ENCODE results near the gene SV2A.

The SV2A gene, protein sequence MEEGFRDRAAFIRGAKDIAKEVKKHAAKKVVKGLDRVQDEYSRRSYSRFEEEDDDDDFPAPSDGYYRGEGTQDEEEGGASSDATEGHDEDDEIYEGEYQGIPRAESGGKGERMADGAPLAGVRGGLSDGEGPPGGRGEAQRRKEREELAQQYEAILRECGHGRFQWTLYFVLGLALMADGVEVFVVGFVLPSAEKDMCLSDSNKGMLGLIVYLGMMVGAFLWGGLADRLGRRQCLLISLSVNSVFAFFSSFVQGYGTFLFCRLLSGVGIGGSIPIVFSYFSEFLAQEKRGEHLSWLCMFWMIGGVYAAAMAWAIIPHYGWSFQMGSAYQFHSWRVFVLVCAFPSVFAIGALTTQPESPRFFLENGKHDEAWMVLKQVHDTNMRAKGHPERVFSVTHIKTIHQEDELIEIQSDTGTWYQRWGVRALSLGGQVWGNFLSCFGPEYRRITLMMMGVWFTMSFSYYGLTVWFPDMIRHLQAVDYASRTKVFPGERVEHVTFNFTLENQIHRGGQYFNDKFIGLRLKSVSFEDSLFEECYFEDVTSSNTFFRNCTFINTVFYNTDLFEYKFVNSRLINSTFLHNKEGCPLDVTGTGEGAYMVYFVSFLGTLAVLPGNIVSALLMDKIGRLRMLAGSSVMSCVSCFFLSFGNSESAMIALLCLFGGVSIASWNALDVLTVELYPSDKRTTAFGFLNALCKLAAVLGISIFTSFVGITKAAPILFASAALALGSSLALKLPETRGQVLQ

DNA sequence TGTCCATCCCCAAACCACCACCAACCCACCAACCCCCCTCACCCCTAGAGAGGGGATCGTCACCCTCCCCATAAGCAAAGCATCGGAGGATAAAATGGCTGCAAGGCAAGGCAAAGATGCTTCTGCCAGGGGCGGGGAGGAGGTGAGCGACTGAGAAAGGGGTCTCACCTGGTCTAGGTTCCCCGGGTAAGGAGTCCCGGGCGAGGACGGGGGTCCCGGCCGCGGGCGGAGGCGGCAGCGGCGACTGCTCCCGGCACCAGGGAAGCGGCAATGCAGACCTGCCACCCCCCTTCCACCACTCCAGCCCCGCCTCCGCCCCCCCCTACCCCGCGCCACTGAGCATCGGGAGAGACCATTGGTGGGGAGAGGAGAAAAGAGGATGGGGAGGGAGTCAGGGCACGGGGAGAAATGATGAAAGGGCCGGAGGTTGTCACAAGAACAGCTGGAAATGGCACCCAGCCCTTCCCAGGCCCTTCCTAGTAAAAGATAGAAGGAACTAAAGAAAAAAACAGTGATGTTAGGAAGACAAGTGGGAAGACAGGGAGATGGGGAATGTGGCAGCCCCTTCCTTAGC is at the start of gene SV2A:
TSS of gene SV2A (minus strand) at position 274 of the 574 bp plus-strand sequence. CDS start 4,004 bp downstream, outside the sequence.
- TF ChIP-seq GATA2 (IDR thresholded peaks at IDR 0.05; ENCODE audit: low read depth, low read length) (no peak), GATA3 (IDR thresholded peaks at IDR 0.05; ENCODE audit: low read depth, low read length) (no peak)

DNA sequence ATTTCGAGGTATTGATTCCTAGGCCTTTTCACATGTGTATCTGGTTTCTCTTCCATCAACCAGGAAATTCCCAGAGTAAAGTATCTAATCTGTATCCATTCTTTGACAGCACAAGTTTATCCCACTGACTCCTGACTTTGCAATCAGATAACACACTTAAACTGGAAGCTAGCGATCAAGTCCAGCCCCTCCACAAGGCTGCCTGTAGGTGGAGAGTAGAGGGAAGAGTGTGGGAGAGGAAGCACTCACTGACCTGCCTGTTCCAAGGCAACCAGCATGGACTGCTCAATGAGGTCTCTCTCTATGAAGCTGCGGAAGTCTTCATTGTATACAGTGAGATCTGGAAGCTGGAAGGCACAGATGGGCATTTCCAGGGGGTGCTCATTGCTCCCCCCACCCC is 49.4 kb upstream of the SV2A start:
- TF ChIP-seq GATA3 (IDR thresholded peaks at IDR 0.05; ENCODE audit: low read depth, low read length) (no peak), GATA2 (IDR thresholded peaks at IDR 0.05; ENCODE audit: low read depth, low read length) (0 out of 2 replicates have a peak, but pooled peaks have one; percentile 10)

DNA sequence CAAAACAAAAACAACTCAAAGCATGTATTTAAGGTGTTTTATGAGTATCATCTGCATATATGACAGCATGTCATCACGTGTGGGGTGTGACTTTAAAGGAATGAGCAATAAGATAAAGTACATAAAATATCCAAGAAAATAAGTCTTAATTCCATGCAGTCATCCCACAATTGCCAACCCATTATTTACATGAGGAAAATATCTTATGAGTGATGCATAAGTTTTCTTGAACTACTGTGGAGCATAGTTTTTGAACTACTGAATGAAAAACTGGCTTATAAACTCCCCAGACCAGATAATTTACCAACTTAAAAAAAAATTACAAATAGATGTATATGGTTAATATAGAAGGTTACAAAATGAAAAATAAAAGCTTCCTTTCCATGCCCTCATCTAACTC is 48.8 kb upstream of the SV2A start:
- no peak for TF ChIP-seq GATA2 (IDR thresholded peaks at IDR 0.05; ENCODE audit: low read depth, low read length)
- TF ChIP-seq GATA3 (IDR thresholded peaks at IDR 0.05; ENCODE audit: low read depth, low read length) = no peak

- TF ChIP-seq GATA3 (IDR thresholded peaks at IDR 0.05; ENCODE audit: low read depth, low read length) = no peak
- no peak for TF ChIP-seq GATA2 (IDR thresholded peaks at IDR 0.05; ENCODE audit: low read depth, low read length)
Measured at GRCh38 chr1:149965440-149965839, 47.8 kb upstream of the SV2A start.

DNA sequence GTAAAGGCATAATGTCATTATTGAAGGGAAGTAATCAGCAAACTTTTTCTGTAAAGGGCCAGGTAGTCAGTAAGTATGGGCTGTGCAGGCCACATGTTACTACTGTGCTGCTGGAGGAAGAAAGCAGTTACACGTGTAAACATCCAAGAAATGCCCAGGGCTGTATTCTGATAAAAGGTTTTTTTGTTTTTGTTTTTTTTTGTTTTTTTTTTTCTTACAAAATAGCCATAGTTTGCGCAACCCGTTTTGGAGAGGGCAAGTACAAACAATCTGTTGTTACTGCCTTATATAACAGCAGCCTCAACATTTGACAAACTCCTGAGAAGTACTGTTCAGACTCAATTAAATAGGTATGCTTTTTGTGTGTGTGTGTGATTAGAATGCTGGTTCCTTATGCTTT is 45.7 kb upstream of the SV2A start:
- TF ChIP-seq GATA3 (IDR thresholded peaks at IDR 0.05; ENCODE audit: low read depth, low read length) = no peak
- no peak for TF ChIP-seq GATA2 (IDR thresholded peaks at IDR 0.05; ENCODE audit: low read depth, low read length)

GRCh38 chr1:149962736-149963135 is 45.1 kb upstream of the SV2A start:
- TF ChIP-seq GATA2 (IDR thresholded peaks at IDR 0.05; ENCODE audit: low read depth, low read length) (no peak), GATA3 (IDR thresholded peaks at IDR 0.05; ENCODE audit: low read depth, low read length) (no peak)

DNA sequence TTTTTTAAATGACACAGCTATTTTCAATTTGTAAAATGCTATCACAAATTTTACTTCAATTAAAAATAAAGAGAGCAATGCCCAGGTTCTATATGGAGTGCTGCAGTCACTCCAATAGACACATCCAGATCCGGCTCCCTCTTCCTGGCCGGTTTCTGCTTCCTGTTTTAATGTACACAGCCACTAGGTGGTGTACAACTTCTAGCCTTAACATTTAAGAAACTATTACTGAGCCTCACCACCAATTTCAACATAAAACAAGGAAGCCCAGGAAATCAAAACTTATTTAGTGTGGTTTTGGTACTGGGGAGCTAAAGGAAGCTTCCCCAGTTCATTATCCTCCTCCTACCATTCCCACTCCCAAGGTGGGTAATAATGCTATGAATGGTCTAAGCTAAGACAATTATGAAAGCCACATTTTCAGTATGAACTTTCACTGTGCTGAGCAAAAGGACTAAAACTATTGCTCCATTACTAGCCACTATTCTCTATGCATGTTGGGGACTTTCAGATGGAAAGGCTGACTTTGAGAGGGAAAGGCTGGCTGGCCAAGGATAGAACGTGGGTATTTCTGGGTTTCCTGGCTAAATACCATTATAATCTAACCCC is 44.5 kb upstream of the SV2A start:
- TF ChIP-seq GATA2 (IDR thresholded peaks at IDR 0.05; ENCODE audit: low read depth, low read length) (no peak), GATA3 (IDR thresholded peaks at IDR 0.05; ENCODE audit: low read depth, low read length) (no peak)

GRCh38 chr1:149949911-149950310 is 32.3 kb upstream of the SV2A start:
- no peak for TF ChIP-seq GATA2 (IDR thresholded peaks at IDR 0.05; ENCODE audit: low read depth, low read length)
- TF ChIP-seq GATA3 (IDR thresholded peaks at IDR 0.05; ENCODE audit: low read depth, low read length) = no peak

DNA sequence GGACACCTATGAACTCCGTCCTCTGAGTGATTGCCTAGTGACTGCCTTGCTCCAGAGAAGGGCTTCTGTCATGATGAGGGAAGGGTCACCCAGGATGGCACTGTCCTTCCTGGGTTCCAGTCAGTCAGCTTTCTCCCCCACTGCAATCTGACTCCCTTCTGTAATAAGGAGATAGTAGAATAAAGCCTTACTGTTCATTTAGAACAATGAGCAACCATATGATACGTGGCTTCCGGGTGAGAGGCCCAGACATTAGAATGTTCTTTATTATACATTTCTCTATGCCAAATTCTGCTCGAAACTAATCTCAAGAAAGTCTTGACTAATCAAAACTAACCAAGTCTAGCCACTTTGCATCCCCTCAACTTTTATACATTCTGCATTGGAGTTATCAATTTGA is 27.6 kb upstream of the SV2A start:
- TF ChIP-seq GATA2 (IDR thresholded peaks at IDR 0.05; ENCODE audit: low read depth, low read length) = no peak

DNA sequence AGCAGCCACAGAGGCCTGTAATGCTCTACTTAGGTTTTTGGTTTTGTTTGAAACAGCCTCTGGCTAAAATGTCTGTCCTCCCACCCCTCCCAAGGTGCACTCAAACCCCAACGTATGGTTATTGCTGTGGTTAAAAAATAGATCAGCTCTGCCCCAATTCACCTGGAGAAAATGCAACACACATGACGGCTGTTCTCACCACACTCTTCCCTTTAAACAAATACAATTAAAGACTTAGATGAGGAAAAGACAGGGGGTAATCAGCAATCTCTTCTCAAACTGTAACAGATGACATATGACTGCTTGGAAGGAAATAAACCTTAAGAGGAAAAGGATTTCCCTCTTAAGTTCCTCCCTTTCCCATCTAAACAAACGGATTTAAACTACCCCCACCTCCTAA is 25.2 kb upstream of the SV2A start:
- no peak for TF ChIP-seq GATA2 (IDR thresholded peaks at IDR 0.05; ENCODE audit: low read depth, low read length)
- TF ChIP-seq GATA3 (IDR thresholded peaks at IDR 0.05; ENCODE audit: low read depth, low read length) = no peak

DNA sequence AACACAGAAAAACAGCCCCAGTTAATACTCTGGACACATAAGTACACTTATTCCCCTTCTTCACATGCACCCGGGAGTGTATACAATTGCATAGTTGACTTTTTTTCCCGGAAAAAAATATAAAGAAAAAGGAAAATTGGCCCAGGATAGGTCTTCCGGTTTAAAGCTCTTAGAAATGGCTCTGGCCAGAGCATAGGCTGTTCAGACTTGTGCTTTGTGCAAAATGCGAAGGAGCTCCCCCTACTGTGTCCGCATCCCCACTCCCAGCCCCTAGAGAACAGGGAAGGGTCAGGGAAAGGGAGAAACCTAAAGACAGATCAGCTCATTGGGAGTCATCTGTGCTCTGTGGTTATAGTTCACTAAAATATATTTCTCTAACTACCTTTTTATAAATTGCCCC is 24.6 kb upstream of the SV2A start:
- TF ChIP-seq GATA3 (IDR thresholded peaks at IDR 0.05; ENCODE audit: low read depth, low read length) = no peak
- TF ChIP-seq GATA2 (IDR thresholded peaks at IDR 0.05; ENCODE audit: low read depth, low read length) = no peak

DNA sequence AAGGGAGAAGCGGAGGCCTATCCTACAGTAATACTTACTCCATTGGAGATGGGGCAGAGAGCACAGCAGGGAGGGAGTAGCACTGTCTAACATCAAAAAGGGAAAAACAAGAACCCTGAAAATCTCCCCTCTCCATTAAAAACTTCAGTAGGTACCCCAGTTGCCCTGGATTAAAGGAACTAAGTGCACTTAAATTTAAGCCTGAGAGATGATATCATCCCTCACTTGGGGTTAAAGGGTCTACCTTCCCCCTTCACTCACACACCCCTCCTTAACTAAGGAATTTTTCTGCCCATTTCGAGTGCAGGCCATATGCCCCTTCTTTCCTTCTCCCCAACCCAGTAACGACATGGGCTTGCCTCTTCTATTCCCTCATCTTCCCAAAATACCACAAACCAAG is 22.8 kb upstream of the SV2A start:
- TF ChIP-seq GATA3 (IDR thresholded peaks at IDR 0.05; ENCODE audit: low read depth, low read length) (no peak), GATA2 (IDR thresholded peaks at IDR 0.05; ENCODE audit: low read depth, low read length) (no peak)

DNA sequence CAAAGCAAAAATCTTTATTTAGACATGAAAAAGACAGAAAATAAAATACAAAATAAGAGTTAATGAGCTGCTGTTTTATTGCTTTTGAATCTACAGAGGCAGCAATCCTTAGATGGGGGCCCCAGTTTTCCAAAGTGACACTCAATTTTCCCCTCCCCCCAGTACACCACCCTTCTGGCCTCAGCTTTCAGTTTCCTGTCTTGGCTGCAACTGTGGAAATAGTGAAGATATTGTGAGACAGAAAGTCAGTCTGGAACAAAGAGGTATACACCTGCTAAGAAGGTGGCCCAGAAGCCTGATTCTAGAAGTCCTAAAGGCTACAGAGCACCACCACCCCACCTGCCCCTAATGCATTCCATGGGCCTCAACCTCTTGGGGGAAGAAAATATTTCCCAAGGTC is 20.1 kb upstream of the SV2A start:
- no peak for TF ChIP-seq GATA2 (IDR thresholded peaks at IDR 0.05; ENCODE audit: low read depth, low read length)
- TF ChIP-seq GATA3 (IDR thresholded peaks at IDR 0.05; ENCODE audit: low read depth, low read length) = no peak

DNA sequence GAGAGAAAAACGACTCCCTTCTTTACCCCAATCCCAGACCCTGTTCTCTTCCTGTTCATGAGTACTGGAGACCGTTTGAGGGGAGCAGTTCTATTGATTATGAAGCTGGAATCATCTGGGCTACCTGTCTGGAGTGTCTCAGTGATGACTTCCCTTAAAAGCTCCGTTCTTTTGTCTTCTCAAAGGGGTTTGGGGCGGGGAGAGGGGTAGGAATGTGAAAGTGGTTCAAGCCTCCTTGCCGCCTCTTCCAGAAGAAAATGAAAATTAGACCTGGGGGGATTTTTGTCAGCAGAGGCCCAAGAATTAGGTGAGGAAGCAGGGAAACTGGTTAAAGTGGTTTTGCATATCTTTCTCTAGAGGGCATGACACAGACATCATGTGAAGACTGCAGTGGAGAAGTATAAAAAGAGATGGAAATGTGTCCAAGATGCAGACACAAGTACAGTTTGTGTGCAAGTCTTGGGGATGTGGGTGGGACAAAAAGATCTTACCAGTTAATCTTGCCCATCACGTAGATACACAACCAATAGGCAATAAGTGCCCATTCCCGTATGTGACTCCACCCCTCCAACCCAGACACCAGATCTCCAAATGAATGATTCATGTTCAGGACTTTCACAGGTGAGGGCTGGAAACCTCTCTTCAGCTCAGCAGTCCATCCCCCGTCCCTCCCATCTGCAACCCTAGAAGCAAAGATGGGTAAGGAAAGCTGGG is 19.5 kb upstream of the SV2A start:
- TF ChIP-seq GATA3 (IDR thresholded peaks at IDR 0.05; ENCODE audit: low read depth, low read length) (no peak), GATA2 (IDR thresholded peaks at IDR 0.05; ENCODE audit: low read depth, low read length) (no peak)
